Ramos (cell line): Measurements from ENCODE around the gene TM6SF1.
"Not testable (repeated sequence)": the region's sequence is repeated elsewhere in the genome, so short reads cannot be mapped to it uniquely, and the experiment has no call there.

Source experiments
- in situ Hi-C: fragments of 300-500 bp; cut with MboI; formaldehyde crosslinking; loops from one replicate; pipeline ENCODE4 v1.14.3; 2022; ENCODE audit warnings: low sequenced_read_pairs; ENCODE audit not compliant: unreplicated experiment

Gene TM6SF1

GRCh38 chr15:83106994-83107840 is at the start of gene TM6SF1:
Gene TM6SF1, plus strand, starts transcription at chr15:83107645. Its CDS starts 36 bp downstream, at chr15:83107681.
- in situ Hi-C loops: no loop called here

GRCh38 chr15:83057696-83058376 is 49.6 kb upstream of the TM6SF1 start:
- in situ Hi-C loops: no loop called here

GRCh38 chr15:83061680-83062079 is 45.8 kb upstream of the TM6SF1 start:
- in situ Hi-C loops: no loop called here

- in situ Hi-C loops: no loop called here
Measured at GRCh38 chr15:83062768-83063180, 44.7 kb upstream of the TM6SF1 start.

- in situ Hi-C loops: no loop called here
Measured at GRCh38 chr15:83063551-83063950, 43.9 kb upstream of the TM6SF1 start.

- in situ Hi-C loops: no loop called here
Measured at GRCh38 chr15:83064859-83065258, 42.6 kb upstream of the TM6SF1 start.

- in situ Hi-C loops: no loop called here
Measured at GRCh38 chr15:83065431-83065830, 42.0 kb upstream of the TM6SF1 start.

GRCh38 chr15:83066034-83066733 is 41.3 kb upstream of the TM6SF1 start:
- in situ Hi-C loops: no loop called here

GRCh38 chr15:83066734-83067637 is 40.5 kb upstream of the TM6SF1 start, which contains the start of gene BTBD1:
Gene BTBD1, minus strand, starts transcription at chr15:83067252. Its CDS starts 101 bp downstream, at chr15:83067151.
- in situ Hi-C loops: no loop called here

GRCh38 chr15:83067638-83067962 is 39.8 kb upstream of the TM6SF1 start:
- in situ Hi-C loops: no loop called here

- in situ Hi-C loops: no loop called here
Measured at GRCh38 chr15:83068054-83068453, 39.4 kb upstream of the TM6SF1 start.

GRCh38 chr15:83069211-83069642 is 38.2 kb upstream of the TM6SF1 start:
- in situ Hi-C loops: not testable (repeated sequence)

- in situ Hi-C loops: no loop called here
Measured at GRCh38 chr15:83077491-83078230, 29.8 kb upstream of the TM6SF1 start.

- in situ Hi-C loops: no loop called here
Measured at GRCh38 chr15:83078712-83079111, 28.7 kb upstream of the TM6SF1 start.

- in situ Hi-C loops: no loop called here
Measured at GRCh38 chr15:83081256-83082014, 26.0 kb upstream of the TM6SF1 start.

- in situ Hi-C loops: no loop called here
Measured at GRCh38 chr15:83082730-83083386, 24.6 kb upstream of the TM6SF1 start.

GRCh38 chr15:83085461-83085860 is 22.0 kb upstream of the TM6SF1 start:
- in situ Hi-C loops: not testable (repeated sequence)
